DMS 273 (cell line): ENCODE measurements around the gene FYCO1.

Source experiments
- DNase-seq: peaks from one replicate; lab custom pipeline; 2025; ENCODE audit not compliant: unreplicated experiment; lab: John Stamatoyannopoulos, UW

The FYCO1 gene

DNA sequence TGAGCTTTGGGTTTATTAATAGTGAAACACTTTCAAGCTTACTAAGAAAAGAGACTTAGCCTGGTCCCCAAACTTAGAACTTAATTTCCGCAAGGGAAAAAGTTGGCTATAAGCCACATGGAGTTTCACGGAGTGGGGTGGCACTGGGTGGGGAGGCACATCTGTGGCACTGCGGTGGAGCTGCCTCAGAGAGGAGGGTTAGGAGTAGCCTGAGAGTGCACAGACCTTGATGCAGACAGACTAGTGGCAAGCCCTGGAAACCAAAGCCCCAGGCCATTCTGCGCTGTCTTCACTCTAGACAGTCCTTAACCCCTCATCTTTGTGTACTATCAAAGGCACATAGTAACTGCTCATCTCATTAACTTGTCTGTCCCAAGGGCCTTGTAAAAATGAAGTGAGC, 30.4 kb downstream of the FYCO1 start:
- DNase-seq: no peak

DNA sequence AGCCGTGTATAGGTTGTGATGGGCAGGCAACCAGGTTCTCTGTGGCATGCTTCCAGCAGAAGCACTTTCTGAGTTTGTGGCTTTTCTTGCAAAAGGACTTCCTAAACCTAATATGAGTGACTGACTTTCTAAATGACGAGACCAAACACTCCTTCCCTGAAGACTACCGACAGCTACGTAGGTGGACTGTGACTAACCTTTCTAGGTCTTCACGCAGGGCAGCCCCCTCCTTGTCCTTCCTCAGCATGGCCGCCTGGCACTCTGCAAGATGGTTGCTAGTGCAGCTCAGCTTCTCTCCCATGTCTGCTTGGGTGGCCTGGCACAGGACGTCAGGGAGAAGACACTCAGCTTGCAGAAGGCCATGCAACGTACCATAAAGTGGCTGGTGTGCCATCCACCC, 31.5 kb downstream of the FYCO1 start:
- DNase-seq: no peak

DNA sequence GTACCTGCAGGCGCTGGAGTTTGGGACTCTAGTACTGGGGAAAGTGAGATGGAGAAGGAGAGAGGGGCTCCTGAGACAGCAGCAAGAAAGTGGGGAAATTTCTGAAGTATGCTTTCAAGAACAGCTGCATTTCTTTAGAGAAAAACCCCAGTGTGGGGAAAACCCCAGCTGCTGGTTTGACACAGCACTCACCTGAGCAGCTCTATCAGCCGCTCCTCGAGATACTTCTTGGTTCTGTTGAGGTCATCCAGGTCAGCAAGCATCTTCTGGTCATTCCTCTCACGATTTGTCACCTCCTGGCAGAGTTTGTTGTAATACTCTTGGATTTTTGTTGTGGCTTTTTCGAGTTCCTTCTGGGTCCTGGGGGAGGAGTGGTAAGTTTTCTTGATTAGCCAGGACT, 33.6 kb downstream of the FYCO1 start:
- no peak for DNase-seq

DNA sequence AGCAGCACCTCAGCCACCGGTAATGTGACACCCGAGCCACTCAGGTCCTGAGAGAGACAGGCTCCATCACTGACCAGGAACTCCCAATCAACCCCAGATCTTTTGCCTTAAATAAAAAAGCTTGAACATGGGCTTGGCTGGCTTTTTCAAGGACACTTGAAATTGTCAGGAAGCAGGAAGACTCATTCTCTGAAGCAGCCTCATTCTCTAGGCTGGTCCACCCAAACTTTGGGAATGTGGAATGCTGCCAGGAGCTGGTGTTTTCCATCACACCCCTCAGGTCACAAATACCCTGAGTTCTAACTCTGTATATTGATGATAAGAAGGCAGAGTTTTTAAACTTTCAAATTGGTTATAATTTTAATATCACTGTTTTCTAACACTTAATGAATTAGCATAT, 35.3 kb downstream of the FYCO1 start:
- no peak for DNase-seq

DNA sequence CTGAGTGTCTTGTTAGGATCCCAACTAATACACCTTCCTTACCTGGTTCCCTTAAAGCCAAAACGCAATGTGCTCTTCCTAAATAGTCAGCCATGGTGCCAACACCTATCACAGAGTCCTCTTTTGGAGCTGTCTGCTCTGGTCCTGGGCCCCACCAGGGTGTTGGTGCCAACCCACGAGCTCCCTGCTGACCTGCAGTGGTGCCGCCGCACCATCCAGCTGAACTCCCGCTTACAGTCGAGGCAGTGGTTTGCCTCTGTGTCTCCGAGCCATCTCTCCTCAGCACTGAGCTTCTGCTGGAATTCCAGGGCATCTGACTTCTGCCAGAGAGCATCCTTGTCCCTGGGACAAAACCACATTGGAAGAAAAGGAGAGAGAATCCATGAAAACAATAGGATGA, 36.4 kb downstream of the FYCO1 start:
- no peak for DNase-seq

DNA sequence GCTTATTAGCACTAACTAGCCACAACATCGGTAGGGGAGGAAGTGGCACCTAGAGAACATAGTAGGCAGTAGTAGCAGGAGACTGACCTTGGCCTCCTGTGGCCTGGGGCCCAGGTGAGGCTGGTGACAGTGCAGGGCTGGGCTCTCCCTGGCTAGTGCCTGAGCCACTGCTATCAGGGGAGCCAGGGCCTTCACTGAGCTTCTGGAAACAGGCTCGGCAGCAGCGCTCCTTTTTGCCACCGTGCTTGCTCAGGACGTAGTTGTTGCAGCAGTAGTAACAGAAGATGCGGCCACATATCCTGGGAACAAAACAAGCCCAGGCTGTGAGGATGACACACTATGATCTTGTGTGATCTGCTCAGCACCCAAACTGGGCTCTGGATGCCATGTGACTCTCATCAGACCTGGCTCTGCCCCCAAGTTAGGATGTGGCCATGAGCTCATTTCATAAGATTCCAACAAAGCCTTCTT, 37.3 kb downstream of the FYCO1 start:
- no peak for DNase-seq

DNA sequence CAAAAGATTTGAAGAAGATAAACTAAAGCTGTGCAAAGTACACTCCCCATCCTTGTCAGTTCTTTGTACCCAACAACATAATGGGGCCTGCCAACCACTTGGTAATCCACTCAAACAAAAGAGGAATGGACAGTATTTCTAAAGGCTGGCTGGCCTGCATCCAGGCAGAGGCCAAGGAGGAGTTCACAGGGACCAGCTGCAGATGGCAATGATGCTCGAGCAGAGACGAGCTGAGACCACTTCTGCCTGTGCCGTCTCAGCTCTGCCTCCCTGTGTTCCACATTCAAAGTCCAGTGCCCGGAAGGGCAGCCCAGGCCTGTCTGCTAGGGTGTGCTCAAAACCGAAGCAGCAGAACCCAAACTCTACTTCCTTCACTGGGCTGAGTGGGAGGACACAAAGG, 38.0 kb downstream of the FYCO1 start:
- DNase-seq: no peak

DNA sequence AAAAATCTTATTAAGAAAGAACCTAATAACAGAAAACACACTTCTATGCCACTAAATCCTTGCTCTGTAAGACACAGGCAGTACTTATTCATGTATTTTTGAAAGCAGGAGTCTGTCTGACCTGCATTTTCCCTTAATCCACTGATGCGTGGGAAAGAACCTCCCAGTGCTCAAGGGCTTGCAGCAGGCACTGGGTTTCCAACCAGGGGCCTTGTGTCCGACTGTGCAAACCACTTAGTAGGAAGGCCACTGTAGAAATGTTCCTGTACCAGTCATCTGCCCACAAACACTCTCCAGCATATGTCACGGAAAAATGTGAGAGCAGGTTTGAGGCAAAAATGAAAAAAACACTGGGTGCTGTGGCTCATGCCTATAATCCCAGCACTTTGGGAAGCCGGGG, 39.9 kb downstream of the FYCO1 start:
- no peak for DNase-seq

DNA sequence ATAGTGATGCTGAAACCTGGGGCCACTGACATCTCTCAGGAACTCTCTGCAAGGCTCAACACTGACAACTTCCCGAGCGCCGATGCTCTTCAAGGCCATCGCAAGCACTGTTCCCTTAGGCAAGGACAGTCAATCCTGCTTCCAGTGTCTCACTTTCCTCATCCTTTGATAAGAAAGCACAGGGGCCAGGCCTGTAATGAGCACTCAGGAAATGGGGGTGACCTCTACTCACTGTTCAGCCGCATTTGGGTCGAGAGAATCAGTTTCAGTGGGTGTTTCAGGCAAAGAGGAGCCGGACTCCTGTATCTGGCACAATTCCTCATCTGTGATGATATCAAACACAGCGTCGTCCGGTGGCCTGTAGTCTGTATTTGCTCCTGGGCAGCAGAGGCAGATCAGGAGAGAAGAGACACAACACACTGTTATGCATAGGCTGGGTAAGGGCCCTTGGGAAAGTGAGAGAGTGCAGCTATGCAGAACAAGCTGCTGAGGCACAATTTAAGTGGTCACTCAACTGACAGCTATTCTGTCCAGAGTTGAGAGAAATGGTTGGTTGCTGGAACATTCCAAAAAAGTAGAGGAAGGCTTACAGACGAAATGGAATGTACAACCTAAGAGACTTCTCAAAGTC, 40.5 kb downstream of the FYCO1 start:
- DNase-seq: no peak

DNA sequence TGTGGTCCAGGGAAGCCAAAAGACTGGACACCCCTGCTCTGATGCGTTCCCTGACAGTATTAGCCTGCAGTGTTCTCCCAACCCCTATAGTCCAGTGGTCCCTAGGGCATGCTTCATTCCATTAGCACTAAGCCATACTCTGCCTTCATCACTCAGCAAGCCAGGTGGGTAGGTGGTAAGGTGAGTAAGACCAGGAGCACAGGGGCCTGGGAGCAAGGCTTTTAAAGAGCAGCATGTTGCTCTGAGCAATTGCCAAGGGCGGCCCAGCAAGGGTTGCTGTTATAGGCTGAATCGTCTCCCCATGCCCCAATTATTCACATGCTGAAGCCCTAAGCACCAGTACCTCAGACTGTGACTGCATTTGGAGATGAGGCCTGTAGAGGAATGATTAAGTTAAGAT, 41.3 kb downstream of the FYCO1 start:
- no peak for DNase-seq

DNA sequence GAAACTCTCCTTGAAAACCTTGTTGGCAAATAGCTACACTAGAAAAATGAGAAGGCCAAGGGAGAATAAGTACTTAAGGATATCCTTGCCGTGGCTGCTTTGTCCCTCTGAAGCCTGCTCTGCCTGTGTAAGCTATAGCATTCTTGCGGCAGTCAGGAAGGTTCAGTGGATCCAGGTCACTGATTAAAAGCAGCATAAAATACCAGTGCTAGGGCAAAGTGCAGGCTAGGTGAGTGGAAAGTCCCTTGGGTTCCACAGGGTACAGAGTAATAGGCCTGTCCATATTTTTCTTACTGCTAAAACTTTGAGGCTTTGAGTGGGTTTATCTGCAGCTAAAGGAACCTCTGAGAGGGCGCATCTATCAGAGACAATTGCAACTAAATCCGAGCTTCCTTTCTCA, 42.1 kb downstream of the FYCO1 start:
- no peak for DNase-seq

DNA sequence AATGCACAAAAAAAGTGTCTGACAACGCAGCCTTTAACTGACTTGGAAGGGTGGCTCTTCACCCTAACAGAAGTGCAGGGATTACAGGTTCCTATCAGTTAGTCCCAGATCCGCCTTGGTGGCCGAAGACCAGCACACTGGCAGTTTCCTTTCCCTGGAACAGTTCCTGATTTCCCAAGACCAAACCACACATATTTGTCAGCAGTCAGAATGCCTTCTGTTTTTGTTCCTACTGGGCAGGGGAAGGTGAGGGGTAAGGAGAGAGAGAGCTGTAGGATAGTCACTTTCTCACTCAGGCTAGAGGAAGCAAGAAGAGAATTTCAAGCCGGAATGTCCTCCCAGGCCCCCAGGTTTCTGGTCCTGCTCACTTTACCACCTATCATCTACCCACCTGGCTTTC, 43.2 kb downstream of the FYCO1 start:
- DNase-seq: no peak

DNA sequence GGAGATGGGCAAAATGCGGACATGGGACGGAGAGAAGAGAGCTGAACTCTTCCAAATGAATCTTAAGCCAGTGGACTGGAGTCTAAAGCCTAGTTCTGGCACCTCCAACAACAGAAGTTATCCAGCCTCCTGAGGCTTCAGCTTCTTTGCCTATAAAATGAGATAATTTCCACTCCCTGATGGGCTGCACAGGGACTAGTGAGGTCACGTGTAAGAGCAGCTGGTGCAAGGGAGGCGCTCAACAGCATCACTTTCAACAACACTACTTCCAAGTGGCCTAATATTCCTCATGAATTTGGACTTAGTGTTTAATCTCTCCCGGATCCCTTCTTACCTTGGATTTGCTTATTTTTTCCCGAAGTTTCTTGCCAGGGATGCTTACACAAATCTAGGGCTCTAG, 43.7 kb downstream of the FYCO1 start:
- no peak for DNase-seq

DNA sequence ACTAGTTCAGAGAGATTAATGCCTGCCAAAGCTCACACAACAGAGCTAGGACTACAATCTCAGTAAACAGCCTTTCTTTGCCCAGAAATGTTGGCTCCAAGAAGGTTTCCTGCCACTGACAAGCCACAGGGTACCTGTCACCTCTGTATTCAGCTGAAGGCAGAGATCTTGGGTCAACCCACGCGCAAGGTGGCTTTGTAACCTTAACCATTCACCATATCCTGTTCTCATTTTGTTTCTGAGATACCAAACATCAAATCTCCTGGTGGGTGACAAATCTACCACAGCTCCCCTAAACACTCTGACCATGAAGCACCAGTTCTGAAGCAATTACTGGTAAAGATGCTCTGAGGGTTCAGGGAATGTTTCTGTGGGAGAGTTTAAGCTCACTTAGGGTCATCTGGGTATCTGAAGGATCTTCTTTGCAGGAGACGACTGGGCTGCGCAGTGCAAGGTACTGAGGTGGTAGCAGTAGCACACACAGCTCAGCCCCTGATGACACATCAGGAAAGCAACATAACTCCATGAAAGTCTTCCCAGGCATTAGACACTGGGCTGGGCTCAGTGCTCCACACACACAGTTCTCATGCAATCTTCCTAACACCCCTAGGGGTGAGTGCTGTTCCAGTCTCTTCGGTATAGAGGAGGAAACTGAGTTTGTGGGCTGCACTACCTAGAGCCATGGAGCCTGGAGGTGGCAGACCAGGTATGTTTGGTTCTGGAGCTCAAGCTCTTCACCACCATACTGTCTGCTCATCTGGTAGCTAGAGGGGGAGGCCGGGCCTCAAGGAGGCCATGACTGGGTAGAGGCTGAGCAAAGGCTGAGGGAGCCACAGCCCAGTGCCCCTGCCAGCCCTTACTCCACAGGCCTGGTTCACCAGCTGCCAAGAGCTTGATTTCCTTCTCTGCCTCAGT, 44.7 kb downstream of the FYCO1 start:
- DNase-seq: no peak

DNA sequence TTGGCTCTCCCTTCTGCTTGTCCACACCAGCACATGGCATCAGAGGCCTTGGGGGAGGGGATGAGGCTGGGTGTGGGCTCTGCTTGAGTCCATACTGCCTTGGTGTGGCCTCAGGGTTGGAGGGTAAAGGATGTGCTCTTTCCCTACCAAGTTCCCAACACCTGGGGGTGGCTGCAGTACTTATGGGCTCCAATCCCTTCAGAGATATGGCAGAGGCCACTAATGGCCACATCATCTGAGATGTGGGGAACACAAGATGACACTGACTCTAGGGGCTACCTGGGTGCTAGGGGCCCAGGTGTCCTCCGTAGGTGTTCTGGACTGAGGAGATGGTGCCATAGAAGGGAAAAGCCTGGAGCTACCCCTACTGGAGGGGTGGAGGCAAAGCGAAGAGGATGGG, 45.5 kb downstream of the FYCO1 start:
- no peak for DNase-seq

DNA sequence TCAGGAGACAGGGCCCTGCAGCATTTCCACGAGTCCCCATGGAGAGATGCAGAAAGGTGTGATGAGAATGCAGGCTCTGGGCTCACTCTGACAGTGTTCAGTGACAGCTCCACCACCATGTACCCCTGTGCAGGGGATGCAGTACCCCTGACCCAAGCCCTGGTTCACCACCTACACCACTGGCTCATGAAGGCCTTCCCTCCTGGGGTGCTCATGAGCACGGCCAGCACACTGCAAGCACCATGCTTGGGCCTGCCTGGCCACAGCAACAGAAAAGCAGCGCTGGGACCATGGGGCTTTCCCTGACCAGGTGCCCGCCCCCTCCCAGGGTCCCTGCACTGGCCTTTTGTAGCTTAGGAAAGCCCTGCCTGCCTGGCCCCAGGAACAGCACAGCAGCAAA, 46.2 kb downstream of the FYCO1 start:
- no peak for DNase-seq

DNA sequence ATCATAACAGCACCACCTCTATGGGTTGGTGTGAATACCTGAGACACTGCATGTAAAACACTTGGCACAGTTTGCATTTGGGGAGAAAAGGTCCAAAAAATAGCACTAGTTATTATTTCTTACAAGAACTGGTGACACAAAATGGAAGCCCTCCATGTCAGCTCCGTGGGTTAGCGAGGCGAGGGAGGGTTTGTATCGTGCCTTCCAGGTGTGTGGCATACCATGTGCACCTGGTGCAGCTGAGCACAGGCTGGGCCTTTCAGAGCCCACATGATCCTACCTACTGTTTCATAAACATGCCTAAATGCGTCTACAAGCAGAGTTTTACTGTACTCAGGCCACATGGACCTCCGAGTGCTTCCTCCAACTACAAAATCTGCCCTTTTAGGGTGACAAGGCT, 46.7 kb downstream of the FYCO1 start:
- no peak for DNase-seq

DNA sequence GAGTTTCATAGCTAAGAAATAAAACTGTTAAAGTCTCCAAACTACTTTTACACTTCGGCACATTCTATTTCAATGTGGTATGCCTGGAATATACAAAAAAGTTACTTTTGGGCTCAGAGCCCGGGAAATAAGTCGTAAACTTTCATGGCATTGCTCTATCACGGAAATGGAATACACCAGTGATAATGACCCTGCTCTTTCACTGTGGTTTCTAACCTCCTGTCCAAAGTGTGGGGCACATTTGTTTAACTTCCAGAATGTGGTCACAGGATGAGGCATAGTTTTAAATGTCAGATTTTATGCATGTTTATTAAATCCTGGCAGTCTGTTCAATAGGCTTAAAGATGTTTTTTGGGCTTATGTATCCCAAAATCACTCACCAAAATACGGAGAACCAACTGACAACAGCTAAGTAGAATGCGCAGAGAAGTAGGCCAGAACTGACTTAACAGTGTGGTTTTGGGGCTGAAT, 47.3 kb downstream of the FYCO1 start:
- no peak for DNase-seq

DNA sequence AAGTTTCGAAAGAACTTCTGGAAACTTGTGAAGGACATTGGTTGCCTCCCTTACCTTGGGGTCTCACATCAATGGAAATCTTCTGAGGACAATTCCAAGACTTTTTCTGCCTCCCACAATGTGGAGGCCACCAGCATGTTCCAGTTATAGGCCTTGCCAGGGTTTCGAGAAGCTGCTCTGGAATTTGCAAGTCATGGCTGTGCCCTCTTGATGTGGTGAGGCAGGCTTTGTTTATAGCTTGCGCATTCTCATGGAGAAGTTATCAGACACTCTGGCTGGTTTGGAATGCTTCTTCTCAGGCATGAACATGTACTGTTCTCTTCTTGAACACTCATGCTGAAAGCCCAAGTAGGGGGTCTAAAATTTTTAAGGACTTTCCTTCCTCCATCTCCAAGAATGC, 48.3 kb downstream of the FYCO1 start:
- no peak for DNase-seq

DNA sequence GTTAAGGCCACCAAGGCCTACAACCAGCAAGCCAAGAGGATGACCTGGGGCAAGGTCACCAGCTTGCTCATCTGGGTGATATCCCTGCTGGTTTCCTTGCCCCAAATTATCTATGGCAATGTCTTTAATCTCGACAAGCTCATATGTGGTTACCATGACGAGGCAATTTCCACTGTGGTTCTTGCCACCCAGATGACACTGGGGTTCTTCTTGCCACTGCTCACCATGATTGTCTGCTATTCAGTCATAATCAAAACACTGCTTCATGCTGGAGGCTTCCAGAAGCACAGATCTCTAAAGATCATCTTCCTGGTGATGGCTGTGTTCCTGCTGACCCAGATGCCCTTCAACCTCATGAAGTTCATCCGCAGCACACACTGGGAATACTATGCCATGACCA, 48.7 kb downstream of the FYCO1 start:
- no peak for DNase-seq

DNA sequence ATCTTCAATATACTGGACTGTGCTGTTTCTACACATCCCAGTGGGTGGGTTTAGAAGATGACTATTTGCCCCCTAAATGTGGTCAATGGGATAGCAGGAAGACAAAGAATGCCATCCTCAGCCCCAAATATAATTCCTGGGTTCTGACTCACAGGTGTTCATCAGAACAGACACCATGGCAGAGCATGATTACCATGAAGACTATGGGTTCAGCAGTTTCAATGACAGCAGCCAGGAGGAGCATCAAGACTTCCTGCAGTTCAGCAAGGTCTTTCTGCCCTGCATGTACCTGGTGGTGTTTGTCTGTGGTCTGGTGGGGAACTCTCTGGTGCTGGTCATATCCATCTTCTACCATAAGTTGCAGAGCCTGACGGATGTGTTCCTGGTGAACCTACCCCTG, 49.3 kb downstream of the FYCO1 start:
- DNase-seq: no peak

DNA sequence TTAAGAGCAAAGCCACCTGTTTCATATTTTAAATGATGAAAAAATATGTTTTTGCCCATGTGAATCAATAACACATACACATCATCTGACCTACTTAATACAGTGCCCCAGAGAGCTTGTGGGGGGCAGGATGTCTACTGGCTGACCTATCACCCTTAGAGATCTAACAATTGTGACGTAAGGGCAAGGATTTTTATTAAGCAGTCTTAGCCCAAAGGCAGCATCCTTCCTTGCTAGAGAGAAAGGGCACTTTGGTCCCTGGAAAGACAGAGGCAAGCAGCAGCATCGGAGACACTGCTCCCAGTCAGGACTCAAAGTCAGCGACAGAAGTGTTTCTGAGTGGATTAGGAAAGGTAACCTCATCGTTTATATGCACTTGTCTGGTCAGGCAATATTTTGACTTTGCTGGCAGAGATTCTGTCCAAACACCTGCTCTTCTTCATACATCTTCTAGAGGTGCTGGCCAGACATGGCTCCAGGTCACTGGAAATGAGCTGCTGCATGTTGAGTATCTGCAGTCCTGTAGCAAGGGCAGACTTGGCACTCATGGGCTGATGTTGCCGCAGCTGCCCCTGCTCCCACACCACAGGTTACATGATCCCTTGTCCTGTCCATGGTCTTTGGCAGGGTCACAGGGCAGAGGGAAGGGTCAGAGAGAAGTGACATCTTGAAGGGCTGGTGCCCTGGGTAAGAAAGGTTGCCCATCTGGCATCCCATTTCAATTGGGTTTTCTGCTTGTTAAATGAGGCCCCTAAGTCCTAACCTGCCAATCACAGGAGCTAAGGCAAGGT, 50.6 kb downstream of the FYCO1 start:
- no peak for DNase-seq
